SU-DHL-6 (cell line): ENCODE measurements around the gene HLA-DQB1.

Experiments used
- H2AFZ ChIP-seq: fragments of 200-600 bp; sonication (generic); 2 replicates; pipeline ENCODE4 v1.6.1; 2014; ENCODE audit warnings: low read depth, mild to moderate bottlenecking, moderate library complexity, mixed read lengths, antibody characterized with exemption, low read length; ENCODE audit not compliant: severe bottlenecking
- H3F3A ChIP-seq: fragments of 200-600 bp; shearing (Covaris generic); 2 replicates; pipeline ENCODE4 v1.6.0; 2016; ENCODE audit warnings: antibody characterized with exemption, mild to moderate bottlenecking; ENCODE audit not compliant: insufficient read depth
- H3K27ac ChIP-seq: fragments of 200-600 bp; sonication (generic); 2 replicates; pipeline ENCODE4 v1.5.1; 2016; ENCODE audit warnings: low read depth, mild to moderate bottlenecking, low read length, moderate library complexity, mixed read lengths
- H3K27me3 ChIP-seq: fragments of 200-600 bp; sonication (generic), shearing (Covaris generic); 2 replicates; pipeline ENCODE4 v1.6.0; 2014; ENCODE audit warnings: mild to moderate bottlenecking, low read length
- H3K36me3 ChIP-seq: fragments of 200-600 bp; sonication (generic); 2 replicates; pipeline ENCODE4 v1.6.1; 2014; ENCODE audit warnings: mild to moderate bottlenecking, low read length, mixed read lengths
- H3K4me2 ChIP-seq: fragments of 300-600, 200-600 bp; shearing (Covaris generic), sonication (generic); 2 replicates; pipeline ENCODE4 v1.6.0; 2014; ENCODE audit warnings: low read length, low read depth, mild to moderate bottlenecking; ENCODE audit not compliant: poor library complexity, severe bottlenecking
- H3K4me3 ChIP-seq: fragments of 200-600 bp; sonication (generic); 2 replicates; pipeline ENCODE4 v1.5.1; 2014; ENCODE audit warnings: antibody characterized with exemption, low read length, mild to moderate bottlenecking, mixed read lengths; ENCODE audit not compliant: insufficient read depth, poor library complexity, severe bottlenecking
- H3K79me2 ChIP-seq: fragments of 200-600 bp; sonication (generic); 2 replicates; pipeline ENCODE4 v1.6.1; 2014; ENCODE audit warnings: mild to moderate bottlenecking, low read length, moderate library complexity; ENCODE audit not compliant: insufficient read depth
- H3K9ac ChIP-seq: fragments of 200-600 bp; sonication (generic); 2 replicates; pipeline ENCODE4 v1.7.0; 2014; ENCODE audit warnings: mild to moderate bottlenecking, low read length
- H3K9me2 ChIP-seq: fragments of 200-600 bp; sonication (generic); replicated peaks from 2 replicates; pipeline ENCODE4 v1.6.1; 2014; ENCODE audit warnings: low read length; ENCODE audit not compliant: insufficient read depth
- H3K9me3 ChIP-seq: fragments of 200-600 bp; sonication (generic); 2 replicates; pipeline ENCODE4 v1.6.1; 2014; ENCODE audit warnings: low read length, mixed read lengths; ENCODE audit not compliant: insufficient read depth
- H4K20me1 ChIP-seq: fragments of 200-600 bp; sonication (generic); 2 replicates; pipeline ENCODE4 v1.6.1; 2014; ENCODE audit warnings: low read depth, mild to moderate bottlenecking, antibody characterized with exemption, low read length, moderate library complexity, mixed read lengths
- CTCF ChIP-seq: fragments of 200-600 bp; sonication (generic); IDR thresholded peaks from one replicate; pipeline ENCODE4 v1.5.1; 2017; ENCODE audit warnings: antibody characterized with exemption, mild to moderate bottlenecking, low read length, moderate library complexity; ENCODE audit not compliant: insufficient read depth, poor library complexity, severe bottlenecking
- EZH2phosphoT487 ChIP-seq: fragments of 200-600 bp; sonication (generic), shearing (Covaris generic); conservative IDR thresholded peaks from 2 replicates; pipeline ENCODE4 v1.6.1; 2018; ENCODE audit warnings: mild to moderate bottlenecking, antibody characterized with exemption, low read length, moderate library complexity, mixed read lengths

The HLA-DQB1 gene

GRCh38 chr6:32665661-32666060 lies 796 bp downstream of the HLA-DQB1 start:
- H4K20me1 ChIP-seq = no peaks in the 10 kb centered on the region
- no peaks in the 10 kb centered on the region for H3K36me3 ChIP-seq
- H3K4me2 ChIP-seq = peak overlapping the region; percentile 78
- H2AFZ ChIP-seq = no peak overlapping the region
- H3F3A ChIP-seq = peaks cover 15% of the 10 kb centered on the region
- H3K4me3 ChIP-seq = peak overlapping the region; percentile 68
- TF ChIP-seq EZH2phosphoT487 (no peak), CTCF (no peak)
- H3K79me2 ChIP-seq = peaks cover 6% of the 10 kb centered on the region
- H3K27ac ChIP-seq = peak overlapping the region; percentile 23; the same call in 1 of the 2 replicates
- no peaks in the 10 kb centered on the region for H3K9me2 ChIP-seq
- peak overlapping the region; percentile 68 for H3K9ac ChIP-seq
- no peaks in the 10 kb centered on the region for H3K27me3 ChIP-seq
- H3K9me3 ChIP-seq = no peaks in the 10 kb centered on the region

GRCh38 chr6:32664827-32665362 lies 1.6 kb downstream of the HLA-DQB1 start:
- Histone ChIP-seq H3K36me3 (no peaks in the 10 kb centered on the region), H2AFZ (peak overlapping the region; percentile 62), H3K9me3 (no peaks in the 10 kb centered on the region), H3K9me2 (no peaks in the 10 kb centered on the region), H3K9ac (peak overlapping the region; percentile 68), H3K4me2 (peak overlapping the region; percentile 78), H4K20me1 (no peaks in the 10 kb centered on the region), H3K4me3 (peak overlapping the region; percentile 68), H3F3A (peaks cover 15% of the 10 kb centered on the region), H3K27me3 (no peaks in the 10 kb centered on the region), H3K27ac (0 out of 2 replicates have a peak overlapping the region, but pooled peaks have one; percentile 12), H3K79me2 (peaks cover 6% of the 10 kb centered on the region)
- TF ChIP-seq EZH2phosphoT487 (no peak), CTCF (no peak)

- no peak overlapping the region for H3K27ac ChIP-seq
- peak overlapping the region; percentile 68 for H3K4me3 ChIP-seq
Measured at GRCh38 chr6:32664354-32664753, 2.1 kb downstream of the HLA-DQB1 start.

More at GRCh38 chr6:32664354-32664753, 2.1 kb downstream of the HLA-DQB1 start:
- Histone ChIP-seq H3K9me2 (no peaks in the 10 kb centered on the region), H3K9me3 (no peaks in the 10 kb centered on the region), H3F3A (peaks cover 15% of the 10 kb centered on the region), H3K4me2 (peak overlapping the region; percentile 78), H3K27me3 (no peaks in the 10 kb centered on the region), H3K9ac (peak overlapping the region; percentile 68), H3K36me3 (no peaks in the 10 kb centered on the region), H4K20me1 (no peaks in the 10 kb centered on the region), H3K79me2 (peaks cover 6% of the 10 kb centered on the region), H2AFZ (no peak overlapping the region)
- TF ChIP-seq CTCF (no peak), EZH2phosphoT487 (no peak)
